UCSD-AML1 (cell line): ENCODE data around the gene MAN1B1.

Experiments used
- DNase-seq: peaks from one replicate; lab custom pipeline; 2025; ENCODE audit not compliant: unreplicated experiment; lab: John Stamatoyannopoulos, UW

Gene MAN1B1

GRCh38 chr9:137068539-137069507 lies 18.0 kb upstream of the MAN1B1 start:
- DNase-seq = no peak

- DNase-seq = no peak
Measured at GRCh38 chr9:137069508-137070091, 17.2 kb upstream of the MAN1B1 start.

- DNase-seq = peak; percentile 89
Measured at GRCh38 chr9:137070201-137070905, 16.4 kb upstream of the MAN1B1 start, which contains the start of gene SAPCD2. Gene SAPCD2, minus strand, starts transcription at chr9:137070557. Its CDS starts 97 bp downstream, at chr9:137070460.

- DNase-seq = no peak
Measured at GRCh38 chr9:137070906-137071275, 15.9 kb upstream of the MAN1B1 start.

- no peak for DNase-seq
Measured at GRCh38 chr9:137071282-137071681, 15.5 kb upstream of the MAN1B1 start.

GRCh38 chr9:137073992-137074399 lies 12.8 kb upstream of the MAN1B1 start:
- DNase-seq = no peak

GRCh38 chr9:137074657-137075274 lies 12.0 kb upstream of the MAN1B1 start:
- no peak for DNase-seq

- no peak for DNase-seq
Measured at GRCh38 chr9:137075275-137075775, 11.5 kb upstream of the MAN1B1 start.

- DNase-seq = no peak
Measured at GRCh38 chr9:137076636-137077009, 10.2 kb upstream of the MAN1B1 start.

- DNase-seq = peak; percentile 47
Measured at GRCh38 chr9:137077010-137077747, 9.6 kb upstream of the MAN1B1 start, which contains the start of gene UAP1L1. Gene UAP1L1, plus strand, starts transcription at chr9:137077517. Its CDS starts 16 bp downstream, at chr9:137077533.

GRCh38 chr9:137077758-137078693 lies 8.8 kb upstream of the MAN1B1 start:
- no peak for DNase-seq

- no peak for DNase-seq
Measured at GRCh38 chr9:137078701-137079400, 7.9 kb upstream of the MAN1B1 start.

GRCh38 chr9:137079401-137079787 lies 7.4 kb upstream of the MAN1B1 start:
- no peak for DNase-seq

- DNase-seq = no peak
Measured at GRCh38 chr9:137080260-137081122, 6.3 kb upstream of the MAN1B1 start.

GRCh38 chr9:137082222-137082924 lies 4.4 kb upstream of the MAN1B1 start:
- no peak for DNase-seq

- DNase-seq = no peak
Measured at GRCh38 chr9:137082925-137083290, 3.9 kb upstream of the MAN1B1 start.

- no peak for DNase-seq
Measured at GRCh38 chr9:137083394-137084004, 3.3 kb upstream of the MAN1B1 start.
